NCI-H460 (cell line): ENCODE results near the gene ARL17B. TPM values are rescaled to one million over a fixed set of nuclear protein-coding genes. Genes with fewer than 3 reads are reported as not detected.
A peak's percentile ranks its signal among the peaks of the same experiment; 100 is the strongest.
"Not testable (repeated sequence)": the region's sequence is repeated elsewhere in the genome, so short reads cannot be mapped to it uniquely, and the experiment has no call there.

Experiments used
- DNase-seq: peaks from one replicate; pipeline ENCODE4 v3.0.0-alpha.2; 2016; ENCODE audit warnings: low read depth; ENCODE audit errors: extremely low read depth
- total RNA-seq: library from RNA; depleted of rRNA; stranded (reverse); fragments of >200 nt; shearing (Covaris generic); gene quantifications from 2 replicates; pipeline ENCODE4 v1.2.3, GENCODE V29; 2014

ARL17B gene
- total RNA-seq, 1 experiment from 2014 or later = 9.8 TPM

DNA sequence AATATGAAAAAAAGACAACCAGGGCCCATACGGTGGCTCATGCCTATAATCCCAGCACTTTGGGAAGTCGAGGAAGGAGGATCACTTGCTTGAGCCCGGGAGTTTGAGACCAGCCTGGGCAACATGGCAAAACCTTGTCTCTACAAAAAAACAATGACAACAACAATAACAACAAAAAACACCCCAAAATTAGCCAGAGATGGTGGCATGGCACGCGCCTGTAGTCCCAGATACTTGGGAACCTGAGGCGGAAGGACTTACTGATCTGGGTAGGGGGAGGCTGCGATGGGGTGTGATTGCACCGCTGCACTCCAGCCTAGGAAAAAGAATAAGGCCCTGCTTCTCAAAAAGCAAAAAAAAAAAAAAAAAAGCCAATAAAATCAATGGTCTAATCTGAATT is 69.9 kb downstream of the ARL17B start:
- not testable (repeated sequence) for DNase-seq

DNA sequence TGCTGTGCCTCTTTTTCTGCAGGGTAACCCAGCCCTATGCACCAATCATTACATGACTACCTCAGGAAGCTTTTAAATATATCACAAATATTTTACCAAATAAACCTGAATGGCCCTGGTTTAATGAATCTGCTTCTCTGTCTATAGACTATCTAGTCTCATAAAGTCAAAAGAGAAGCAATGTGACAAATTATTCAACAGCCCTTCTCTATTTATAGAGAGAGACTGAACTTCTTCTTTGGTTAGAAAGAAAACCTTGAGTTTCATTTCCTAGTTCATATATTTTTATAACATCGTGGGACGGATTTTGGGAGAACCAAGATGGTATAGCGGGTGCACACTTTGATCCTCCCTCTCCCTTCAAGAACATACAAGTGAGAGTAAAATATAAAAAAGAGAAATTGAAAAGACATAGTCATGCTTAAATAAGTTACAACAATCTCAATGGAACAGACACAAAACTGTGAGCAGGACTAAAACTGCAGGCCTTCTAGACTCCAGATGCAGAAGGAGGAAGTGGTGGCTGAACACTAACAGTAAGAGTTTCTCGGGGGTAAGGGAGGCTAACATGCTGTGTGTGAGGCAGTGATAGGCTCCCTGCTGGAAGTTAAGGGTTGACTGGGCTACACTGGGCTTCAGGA is 70.5 kb downstream of the ARL17B start:
- DNase-seq = not testable (repeated sequence)

DNA sequence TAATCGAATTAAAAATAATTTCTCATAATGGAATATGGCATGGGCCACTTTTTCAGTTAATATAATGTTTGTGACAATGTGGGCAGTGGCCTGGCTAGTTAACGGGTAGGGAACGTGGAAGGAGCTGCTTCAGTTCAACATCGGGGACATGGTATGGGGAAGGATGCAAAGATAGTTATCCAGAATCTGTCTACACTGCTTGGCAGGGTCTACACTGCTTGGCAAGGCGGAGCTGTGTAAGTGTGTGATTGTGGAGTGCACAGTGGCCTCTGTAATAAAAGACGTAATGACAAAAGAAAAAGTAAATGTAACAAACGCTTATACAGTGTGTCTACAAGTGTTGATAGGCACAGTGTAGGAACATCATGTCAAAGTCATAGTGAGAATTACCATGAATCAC is 74.0 kb downstream of the ARL17B start:
- not testable (repeated sequence) for DNase-seq

DNA sequence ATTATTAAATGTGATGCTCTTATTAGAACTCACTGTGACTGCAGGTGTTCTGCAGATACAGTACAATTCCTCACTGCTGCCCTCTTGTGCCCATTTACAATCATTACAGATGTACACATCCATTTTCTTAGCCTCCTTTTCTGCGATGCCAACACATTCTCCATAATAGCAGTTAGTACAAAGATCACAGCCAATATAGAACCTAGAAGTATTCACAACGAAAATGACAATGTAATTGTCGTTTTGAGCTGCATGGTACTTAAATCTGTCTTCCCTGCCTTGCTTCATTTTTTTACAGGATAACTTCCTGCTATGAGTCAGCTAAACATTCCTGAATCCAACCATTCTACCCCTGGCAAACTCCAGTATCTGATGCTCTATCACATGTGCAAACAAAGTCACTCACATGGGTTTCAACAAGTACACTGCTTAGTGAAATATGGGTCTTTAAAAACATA is 74.8 kb downstream of the ARL17B start:
- peak; percentile 63 for DNase-seq

DNA sequence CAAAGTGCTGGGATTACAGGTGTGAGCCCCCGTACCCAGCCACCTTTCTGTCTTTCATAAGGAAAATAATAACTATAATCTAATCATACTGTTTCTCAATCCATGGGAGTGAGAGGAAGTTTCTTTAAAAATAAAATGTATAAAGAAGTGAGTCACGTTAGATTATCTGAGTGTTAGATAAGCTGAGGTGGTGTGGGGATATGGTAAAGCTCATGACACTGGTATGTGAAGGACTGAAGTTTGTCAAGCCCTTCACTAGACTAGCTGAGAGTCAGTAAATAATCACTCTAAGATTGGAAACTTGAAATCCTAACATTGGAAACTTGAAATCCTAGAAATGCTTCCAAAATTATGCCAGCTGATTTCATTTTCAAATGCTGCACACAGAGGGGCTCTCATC is 76.1 kb downstream of the ARL17B start:
- not testable (repeated sequence) for DNase-seq

DNA sequence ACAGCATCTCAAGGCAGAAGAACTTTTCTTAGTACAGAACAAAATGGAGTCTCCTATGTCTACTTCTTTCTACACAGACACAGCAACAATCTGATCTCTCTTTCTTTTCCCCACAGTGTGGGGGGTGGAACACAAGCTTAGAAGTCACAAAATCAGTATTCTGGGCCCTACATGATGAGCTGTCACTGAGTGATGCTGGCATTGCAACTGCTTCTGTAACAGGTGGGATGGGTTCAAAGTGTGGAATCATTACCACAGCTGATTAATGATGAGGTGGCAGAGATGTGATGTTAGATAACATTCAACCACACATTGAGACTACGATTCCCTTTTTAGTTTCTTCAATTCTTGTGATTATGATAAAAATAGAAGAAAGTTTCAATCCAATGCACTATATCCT is 77.1 kb downstream of the ARL17B start:
- not testable (repeated sequence) for DNase-seq

DNA sequence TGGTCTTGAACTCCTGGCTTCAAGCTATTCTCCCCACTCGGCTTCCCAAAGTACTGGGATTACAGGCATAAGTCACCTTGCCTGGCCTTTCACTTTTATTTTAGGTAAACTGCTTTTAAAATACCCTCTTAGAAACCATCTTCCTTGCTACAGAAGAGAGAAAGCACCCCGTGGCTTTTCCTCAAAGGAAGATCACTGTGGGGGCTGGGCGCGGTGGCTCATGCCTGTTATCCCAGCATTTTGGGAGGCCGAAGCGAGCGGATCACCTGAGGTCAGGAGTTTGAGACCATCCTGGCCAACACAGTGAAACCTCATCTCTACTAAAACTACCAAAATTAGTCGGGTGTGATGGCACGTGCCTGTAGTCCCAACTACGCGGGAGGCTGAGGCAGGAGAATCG is 78.9 kb downstream of the ARL17B start:
- not testable (repeated sequence) for DNase-seq

DNA sequence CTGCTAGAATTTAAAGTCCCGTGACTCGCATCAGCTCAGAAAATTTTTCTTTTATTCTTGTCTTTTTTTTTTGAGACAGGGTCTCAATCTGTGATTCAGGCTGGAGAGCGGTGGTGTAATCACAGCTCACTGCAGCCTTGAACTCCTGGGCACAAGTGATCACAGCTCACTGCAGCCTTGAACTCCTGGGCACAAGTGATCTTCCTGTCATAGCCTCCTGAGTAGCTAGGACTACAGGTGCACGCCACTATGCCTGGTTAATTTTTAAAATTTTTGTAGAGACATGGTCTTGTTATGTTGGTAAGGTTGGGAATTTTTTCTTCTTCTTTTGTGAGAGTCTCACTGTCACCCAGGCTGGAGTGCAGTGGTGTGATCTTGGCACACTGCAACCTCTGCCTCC is 80.2 kb downstream of the ARL17B start:
- not testable (repeated sequence) for DNase-seq

DNA sequence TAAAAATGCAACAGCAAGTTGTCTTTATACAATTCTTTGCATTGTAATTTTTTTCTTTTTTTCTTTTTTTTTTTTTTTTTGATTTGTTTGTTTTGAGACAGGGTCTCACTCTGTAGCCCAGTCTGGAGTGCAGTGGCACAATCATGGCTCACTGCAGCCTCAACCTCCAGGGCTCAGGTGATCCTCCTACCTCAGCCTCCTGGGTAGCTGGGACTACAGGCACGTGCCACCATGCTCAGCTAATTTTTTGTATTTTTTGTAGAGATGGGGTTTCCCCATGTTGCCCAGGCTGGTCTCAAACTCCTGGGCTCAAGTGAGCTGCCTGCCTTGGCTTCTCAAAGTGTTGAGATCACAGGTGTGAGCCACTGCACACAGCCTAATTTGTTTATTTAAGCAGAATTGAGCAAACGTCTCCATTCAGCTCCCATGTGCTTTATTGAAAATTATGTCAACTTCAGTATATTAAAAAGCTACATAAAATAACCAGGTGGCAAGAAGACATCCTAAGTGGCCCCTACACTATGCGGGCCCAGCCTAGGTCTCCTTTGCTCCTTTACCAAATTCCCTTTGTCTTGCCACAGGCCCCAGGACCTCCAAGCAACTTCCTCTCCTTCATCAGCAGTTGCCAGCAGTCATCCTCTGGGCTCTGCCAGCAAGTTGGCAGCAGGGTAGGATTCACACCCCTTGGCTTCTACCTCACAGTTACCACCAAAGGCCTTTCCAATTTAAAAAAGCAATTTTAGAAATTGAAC is 84.7 kb downstream of the ARL17B start:
- DNase-seq = not testable (repeated sequence)

DNA sequence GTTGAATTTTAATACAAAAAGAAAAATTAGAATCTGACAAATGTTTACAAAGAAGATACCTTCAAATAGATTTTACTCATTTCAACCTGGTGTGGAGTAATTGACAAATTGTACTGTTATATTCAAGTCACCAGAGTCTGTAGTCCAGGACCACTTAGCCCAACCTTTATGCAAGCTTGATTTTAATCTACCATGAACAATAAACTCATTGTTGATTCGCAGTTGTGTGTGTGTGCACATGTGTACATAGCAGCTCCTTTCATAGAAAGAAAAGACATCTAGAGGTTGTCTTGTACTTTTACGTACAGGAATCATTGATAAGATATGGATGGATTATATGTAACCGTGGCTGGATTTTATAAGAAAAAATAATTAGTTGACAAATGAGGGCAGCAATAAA is 87.3 kb downstream of the ARL17B start:
- no peak for DNase-seq

DNA sequence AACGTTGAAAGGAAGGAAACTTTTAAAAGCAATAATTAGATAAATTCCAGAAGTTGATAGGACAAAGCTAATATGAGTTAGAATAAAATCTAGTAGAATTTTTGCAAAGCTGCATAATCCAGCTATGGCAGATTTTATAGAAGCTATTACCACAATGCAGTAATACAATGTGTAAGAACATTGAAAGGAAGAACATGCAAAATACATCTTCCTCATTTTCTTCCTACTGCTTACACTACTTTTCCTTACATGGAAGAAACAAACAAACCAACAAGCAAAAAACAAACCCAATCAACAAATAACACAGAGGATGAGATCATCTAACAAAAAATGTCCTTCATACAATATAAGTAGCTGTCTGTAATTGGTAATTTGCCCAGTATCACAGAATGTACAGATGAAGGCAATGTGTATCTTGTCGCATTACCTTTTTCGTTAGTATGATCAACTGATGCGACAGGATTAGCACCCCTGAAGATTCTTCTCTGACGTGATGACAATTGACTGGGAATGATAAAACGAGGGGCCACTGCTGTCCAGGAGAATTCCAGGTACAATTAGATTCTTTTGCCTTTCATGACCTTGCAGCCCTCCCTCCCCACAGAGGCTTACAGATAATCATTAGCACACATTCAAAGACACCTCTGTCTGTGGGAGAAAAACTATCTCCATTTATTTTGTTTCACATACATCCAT is 87.9 kb downstream of the ARL17B start:
- no peak for DNase-seq

DNA sequence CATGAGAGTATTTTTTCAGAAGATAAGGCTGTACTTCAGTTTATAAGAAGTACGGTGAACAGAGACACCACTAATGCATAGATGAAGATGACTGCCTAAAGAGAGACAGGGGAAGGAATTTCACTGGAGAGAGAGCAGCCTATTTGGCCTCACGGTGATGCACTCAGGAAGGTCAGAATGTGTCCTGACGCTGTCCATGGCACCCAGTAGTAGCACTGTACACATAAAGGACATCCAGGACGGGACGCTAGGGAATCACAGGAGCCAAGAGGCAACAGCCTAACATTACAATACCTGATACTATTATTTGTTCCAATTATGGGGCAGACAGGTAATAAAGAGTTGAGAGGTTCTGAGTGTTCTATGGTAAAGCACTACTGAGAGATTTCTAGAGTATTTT is 91.5 kb downstream of the ARL17B start:
- no peak for DNase-seq

DNA sequence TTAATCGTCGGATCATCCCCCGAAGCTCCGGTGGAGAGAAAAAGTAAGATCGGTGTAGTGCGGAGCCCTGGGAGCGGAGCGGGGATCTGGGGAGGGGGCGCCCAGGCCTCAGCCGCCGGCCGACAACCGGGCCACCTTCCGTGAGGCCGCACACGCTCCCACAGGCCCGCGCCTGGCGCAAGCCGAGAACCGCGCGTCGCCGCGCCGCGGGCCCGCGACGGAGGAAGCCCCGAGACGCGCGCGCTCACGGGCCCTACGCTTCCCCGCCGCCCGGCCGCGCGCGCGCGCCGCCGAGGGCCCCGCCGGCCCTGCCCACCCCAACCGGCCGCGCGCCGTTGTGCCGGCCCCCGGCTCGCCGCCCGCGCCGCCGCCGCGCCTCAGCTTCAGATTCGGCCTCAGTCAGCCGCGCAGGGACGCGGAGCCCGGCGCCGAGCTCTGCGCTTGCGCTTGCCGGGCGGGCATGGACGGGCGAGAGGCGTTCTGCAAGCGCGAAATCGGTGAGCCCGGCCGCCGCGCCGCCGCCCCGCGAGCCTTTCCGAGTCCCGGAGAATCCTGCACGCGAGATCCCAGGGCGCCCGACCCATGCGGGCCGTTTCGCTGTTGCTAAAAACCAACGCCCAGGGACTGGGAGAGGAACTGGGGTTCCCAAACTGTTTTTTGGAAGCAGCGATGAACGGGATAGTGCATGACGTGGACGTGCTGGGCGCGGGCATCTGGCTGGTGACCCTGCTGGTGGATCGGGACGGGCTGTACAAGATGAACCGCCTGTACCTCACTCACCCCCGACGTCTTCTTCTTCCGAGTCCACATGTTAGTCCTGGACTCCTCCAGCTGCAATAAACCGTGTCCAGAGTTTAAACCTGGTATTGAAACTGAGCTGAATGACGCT is 94.7 kb downstream of the ARL17B start:
- DNase-seq = peak; percentile 87

DNA sequence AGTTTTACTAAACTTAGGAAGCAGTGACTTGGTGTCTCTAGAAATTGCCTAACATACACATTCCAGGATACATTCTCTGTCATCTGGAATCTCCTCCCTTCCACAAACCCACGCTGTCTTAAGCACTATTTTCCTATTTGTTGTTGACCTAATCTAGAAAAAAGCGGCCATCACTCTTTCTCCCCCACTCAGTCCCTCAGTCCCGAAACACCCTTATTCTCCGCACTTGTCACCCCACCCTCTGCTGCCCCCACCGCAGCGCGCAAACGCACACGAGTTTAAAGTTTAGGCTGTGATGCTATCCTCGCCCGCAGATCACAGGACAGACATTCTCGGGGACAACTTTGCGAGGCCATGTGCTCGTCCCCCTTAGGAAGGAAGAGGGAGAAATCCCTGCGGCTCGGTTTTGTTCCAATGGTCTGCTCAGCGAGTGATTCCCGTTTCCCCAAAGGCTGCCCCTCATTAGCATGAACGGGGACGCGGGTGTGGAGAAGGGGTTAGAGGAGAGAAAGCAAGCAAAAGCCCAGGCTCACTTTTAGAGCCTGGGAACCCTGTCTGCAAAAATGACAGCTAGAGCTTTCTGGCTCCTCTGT is 95.4 kb downstream of the ARL17B start:
- DNase-seq = not testable (repeated sequence)

DNA sequence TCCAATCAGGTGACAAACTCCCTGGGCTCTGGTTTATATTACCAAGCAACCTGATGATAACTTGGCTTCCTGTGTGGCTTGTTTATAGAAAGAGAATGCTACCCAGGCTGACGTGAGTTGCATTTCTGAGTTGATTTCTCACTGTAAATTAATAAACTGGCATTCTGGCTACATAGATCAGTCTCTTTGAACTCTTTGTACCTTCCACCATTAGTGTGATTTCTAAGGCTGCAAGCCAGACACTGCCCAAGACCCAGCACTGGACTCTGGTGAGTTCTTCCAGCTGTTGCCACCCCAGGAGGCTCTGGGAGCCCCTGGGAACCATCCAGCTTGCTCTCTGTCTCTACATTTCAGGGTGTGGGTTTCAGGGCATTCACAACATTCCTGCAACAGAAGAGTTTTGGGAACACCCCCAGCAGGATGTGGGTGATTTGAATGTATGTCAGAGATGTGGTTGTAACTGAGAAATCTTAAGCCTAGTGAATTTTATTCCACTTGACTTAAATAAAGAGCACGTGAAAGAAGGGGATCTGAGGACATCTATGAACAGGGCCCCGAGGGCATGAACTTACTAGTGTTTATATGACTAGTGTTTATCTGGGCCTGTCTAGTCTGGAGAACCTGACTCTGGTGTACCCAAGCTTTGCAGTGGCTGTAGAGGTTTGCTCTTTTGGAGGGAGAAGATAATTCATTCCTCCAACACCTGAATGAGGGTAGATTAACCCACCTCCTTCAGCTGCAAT is 96.9 kb downstream of the ARL17B start:
- no peak for DNase-seq

DNA sequence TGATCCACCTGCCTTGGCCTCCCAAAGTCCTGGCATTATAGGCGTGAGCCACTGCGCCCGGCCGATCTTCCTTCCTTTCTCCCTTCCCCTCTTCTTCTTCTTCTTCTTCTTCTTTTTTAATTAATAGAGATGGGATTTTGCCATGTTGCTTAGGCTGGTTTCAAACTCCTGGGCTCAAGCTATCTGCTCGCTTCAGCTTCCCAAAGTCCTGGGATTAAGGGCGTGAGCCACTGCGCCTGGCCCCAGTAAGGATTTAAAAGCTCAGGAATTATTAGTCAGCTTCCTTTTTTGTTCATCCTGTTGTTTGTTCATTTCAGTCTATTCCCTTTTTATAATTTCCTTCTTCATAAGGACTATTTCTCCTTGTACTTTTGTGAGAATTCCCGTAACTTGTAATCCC is 99.3 kb downstream of the ARL17B start:
- DNase-seq = no peak

DNA sequence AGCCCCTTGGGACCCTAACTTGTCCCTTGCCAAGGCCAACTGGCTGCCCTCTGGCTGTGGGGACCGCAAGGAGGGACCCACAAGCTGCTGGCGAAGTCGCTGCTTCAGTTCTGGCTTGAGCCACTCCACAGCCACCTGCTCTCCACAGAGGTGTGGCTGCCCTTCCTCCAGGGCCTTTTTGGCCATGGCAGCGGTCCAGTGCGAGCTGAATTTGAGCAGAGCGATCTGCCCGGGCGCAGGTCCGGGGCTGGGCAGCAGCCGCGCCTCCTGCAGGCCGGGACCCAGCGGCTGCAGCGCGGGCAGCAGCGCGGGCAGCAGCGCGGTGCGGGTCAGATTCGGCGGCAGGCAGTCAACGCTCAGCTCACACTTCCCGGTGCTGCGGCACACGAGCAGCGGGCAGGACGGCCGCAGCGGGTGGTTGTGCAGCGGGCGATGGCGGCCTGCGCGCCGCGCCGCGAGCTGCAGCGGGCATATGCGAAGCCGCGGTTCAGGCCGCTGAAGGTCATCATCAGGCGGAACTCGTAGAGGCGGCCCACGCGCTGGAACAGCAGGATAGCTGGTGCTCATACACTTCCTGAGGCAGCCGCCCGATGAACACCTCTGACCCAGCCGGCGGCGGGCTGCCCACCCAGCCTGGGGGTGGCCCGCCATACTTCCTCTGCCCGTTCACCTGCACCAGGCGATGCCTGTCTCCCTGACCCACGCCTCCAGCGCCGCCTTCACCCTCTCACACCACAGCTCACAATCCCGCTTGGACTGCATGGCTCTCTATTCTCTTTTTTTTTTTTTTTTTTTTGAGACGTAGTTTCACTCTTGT is 101.5 kb downstream of the ARL17B start:
- not testable (repeated sequence) for DNase-seq

DNA sequence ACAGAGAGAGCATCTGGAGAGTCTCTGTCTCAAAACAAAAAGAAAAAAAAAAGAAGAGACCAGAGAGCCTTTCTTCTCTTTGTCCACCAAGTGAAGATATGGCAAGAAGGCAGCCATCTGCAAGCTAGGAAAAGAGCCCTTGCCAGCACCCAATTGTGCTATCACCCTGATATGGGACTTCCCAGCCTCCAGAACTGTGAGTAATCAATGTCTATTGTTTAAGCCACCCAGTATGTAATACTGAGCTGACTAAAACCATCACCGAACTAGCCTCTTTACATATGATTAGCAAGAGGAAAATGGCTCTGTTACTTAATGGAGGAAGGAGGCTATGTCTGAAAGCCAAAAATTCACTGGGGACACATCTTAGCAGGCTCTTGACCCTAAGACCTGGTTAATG is 105.2 kb downstream of the ARL17B start:
- DNase-seq = not testable (repeated sequence)

DNA sequence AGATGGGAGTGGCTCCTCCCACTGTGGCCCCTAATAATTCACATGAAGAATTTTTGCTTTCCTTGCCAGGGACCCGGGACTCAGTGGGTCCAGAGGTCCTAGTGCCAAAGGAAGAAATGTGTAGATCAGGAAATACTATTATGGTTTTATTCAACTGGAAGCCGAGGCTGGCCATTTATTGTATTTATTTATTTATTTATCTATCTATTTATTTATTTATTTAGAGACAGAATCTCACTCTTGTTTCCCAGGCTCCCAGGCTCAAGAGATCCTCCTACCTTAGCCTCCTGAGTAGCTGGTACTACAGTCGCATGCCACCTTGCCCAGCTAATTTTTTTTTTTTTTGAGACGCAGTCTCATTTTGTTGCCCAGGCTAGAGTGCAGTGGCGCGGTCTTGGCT is 107.4 kb downstream of the ARL17B start:
- not testable (repeated sequence) for DNase-seq
